Ishikawa (cell line): Measurements from ENCODE around the gene LCNL1.

Experiments used
- CEBPB ChIP-seq: IDR thresholded peaks from 2 replicates; pipeline ENCODE4 v1.6.1; 2012
- EP300 ChIP-seq: IDR thresholded peaks from 2 replicates; pipeline ENCODE4 v1.6.1; 2012; ENCODE audit warnings: borderline replicate concordance
- RAD21 ChIP-seq: IDR thresholded peaks from 2 replicates; pipeline ENCODE4 v1.6.1; 2012; ENCODE audit warnings: low read depth
- TAF1 ChIP-seq: IDR thresholded peaks from 2 replicates; pipeline ENCODE4 v1.6.1; 2012; ENCODE audit warnings: low read depth, mild to moderate bottlenecking
- TCF12 ChIP-seq: IDR thresholded peaks from 2 replicates; pipeline ENCODE4 v1.6.1; 2012; ENCODE audit warnings: low read depth
- YY1 ChIP-seq: IDR thresholded peaks from 2 replicates; pipeline ENCODE4 v1.6.1; 2012; ENCODE audit warnings: low read depth
- ZBTB7A ChIP-seq: IDR thresholded peaks from 2 replicates; pipeline ENCODE4 v1.6.1; 2012; ENCODE audit warnings: low read depth
- TF ChIP-seq, protein P1 (sequence below): IDR thresholded peaks from 2 replicates; pipeline ENCODE4 v1.6.1; 2012; ENCODE audit warnings: low read depth, mild to moderate bottlenecking
- TF ChIP-seq, protein P2 (sequence below): IDR thresholded peaks from 2 replicates; pipeline ENCODE4 v1.6.1; 2012
- TF ChIP-seq, protein P3 (sequence below): IDR thresholded peaks from 2 replicates; pipeline ENCODE4 v1.6.1; 2012

GRCh38 chr9:136960212-136960937, 22.4 kb upstream of the LCNL1 start:
- TF ChIP-seq YY1 = no peak
- TF ChIP-seq, protein P1, sequence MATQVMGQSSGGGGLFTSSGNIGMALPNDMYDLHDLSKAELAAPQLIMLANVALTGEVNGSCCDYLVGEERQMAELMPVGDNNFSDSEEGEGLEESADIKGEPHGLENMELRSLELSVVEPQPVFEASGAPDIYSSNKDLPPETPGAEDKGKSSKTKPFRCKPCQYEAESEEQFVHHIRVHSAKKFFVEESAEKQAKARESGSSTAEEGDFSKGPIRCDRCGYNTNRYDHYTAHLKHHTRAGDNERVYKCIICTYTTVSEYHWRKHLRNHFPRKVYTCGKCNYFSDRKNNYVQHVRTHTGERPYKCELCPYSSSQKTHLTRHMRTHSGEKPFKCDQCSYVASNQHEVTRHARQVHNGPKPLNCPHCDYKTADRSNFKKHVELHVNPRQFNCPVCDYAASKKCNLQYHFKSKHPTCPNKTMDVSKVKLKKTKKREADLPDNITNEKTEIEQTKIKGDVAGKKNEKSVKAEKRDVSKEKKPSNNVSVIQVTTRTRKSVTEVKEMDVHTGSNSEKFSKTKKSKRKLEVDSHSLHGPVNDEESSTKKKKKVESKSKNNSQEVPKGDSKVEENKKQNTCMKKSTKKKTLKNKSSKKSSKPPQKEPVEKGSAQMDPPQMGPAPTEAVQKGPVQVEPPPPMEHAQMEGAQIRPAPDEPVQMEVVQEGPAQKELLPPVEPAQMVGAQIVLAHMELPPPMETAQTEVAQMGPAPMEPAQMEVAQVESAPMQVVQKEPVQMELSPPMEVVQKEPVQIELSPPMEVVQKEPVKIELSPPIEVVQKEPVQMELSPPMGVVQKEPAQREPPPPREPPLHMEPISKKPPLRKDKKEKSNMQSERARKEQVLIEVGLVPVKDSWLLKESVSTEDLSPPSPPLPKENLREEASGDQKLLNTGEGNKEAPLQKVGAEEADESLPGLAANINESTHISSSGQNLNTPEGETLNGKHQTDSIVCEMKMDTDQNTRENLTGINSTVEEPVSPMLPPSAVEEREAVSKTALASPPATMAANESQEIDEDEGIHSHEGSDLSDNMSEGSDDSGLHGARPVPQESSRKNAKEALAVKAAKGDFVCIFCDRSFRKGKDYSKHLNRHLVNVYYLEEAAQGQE = no peak
- no peak for TF ChIP-seq EP300
- no peak for TF ChIP-seq CEBPB
- TF ChIP-seq TCF12 = no peak
- TF ChIP-seq, protein P2, sequence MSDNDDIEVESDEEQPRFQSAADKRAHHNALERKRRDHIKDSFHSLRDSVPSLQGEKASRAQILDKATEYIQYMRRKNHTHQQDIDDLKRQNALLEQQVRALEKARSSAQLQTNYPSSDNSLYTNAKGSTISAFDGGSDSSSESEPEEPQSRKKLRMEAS = no peak
- no peak for TF ChIP-seq ZBTB7A
- TF ChIP-seq TAF1 = no peak
- TF ChIP-seq, protein P3, sequence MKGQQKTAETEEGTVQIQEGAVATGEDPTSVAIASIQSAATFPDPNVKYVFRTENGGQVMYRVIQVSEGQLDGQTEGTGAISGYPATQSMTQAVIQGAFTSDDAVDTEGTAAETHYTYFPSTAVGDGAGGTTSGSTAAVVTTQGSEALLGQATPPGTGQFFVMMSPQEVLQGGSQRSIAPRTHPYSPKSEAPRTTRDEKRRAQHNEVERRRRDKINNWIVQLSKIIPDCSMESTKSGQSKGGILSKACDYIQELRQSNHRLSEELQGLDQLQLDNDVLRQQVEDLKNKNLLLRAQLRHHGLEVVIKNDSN = no peak
- no peak for TF ChIP-seq RAD21
